T-helper 2 cell treated with Interferon-gamma antibody and Interleukin-4, amounts not matched to agents 100 ng/mL and 5 ng/mL, for 36 hours (primary cell): ENCODE results near the gene LRP8. TPM values are rescaled to one million over a fixed set of nuclear protein-coding genes. Genes with fewer than 3 reads are reported as not detected.

ENCODE experiments used
- intact Hi-C: fragments of 100-400 bp; cut with micrococcal nuclease; formaldehyde crosslinking; loops from one replicate; pipeline ENCODE4 v1.15.1; 2023
- total RNA-seq: library from RNA; stranded (reverse); gene quantifications from 2 replicates; pipeline ENCODE4 v1.2.3, GENCODE V29; 2022

The LRP8 gene
- total RNA-seq, 1 donor from 2014 or later, result 57.9 TPM

GRCh38 chr1:53359934-53360276 is 32.0 kb upstream of the LRP8 start:
- intact Hi-C loops, result no loop called here

- intact Hi-C loops, result no loop called here
Observed at GRCh38 chr1:53359225-53359933, 31.5 kb upstream of the LRP8 start.

- intact Hi-C loops, result no loop called here
Observed at GRCh38 chr1:53356637-53357036, 28.8 kb upstream of the LRP8 start.

GRCh38 chr1:53354119-53354518 is 26.2 kb upstream of the LRP8 start:
- intact Hi-C loops, result no loop called here

GRCh38 chr1:53352561-53352960 is 24.7 kb upstream of the LRP8 start:
- intact Hi-C loops, result no loop called here

- intact Hi-C loops, result no loop called here
Observed at GRCh38 chr1:53350853-53351767, 23.2 kb upstream of the LRP8 start.

GRCh38 chr1:53349968-53350852 is 22.3 kb upstream of the LRP8 start:
- intact Hi-C loops, result no loop called here

- intact Hi-C loops, result no loop called here
Observed at GRCh38 chr1:53349369-53349835, 21.5 kb upstream of the LRP8 start.

- intact Hi-C loops, result no loop called here
Observed at GRCh38 chr1:53348486-53349368, 20.9 kb upstream of the LRP8 start.

- intact Hi-C loops, result no loop called here
Observed at GRCh38 chr1:53346814-53347176, 18.9 kb upstream of the LRP8 start.

GRCh38 chr1:53345996-53346813 is 18.3 kb upstream of the LRP8 start:
- intact Hi-C loops, result no loop called here

GRCh38 chr1:53344921-53345838 is 17.3 kb upstream of the LRP8 start:
- intact Hi-C loops, result no loop called here

- intact Hi-C loops, result no loop called here
Observed at GRCh38 chr1:53343831-53344668, 16.2 kb upstream of the LRP8 start.

- intact Hi-C loops, result no loop called here
Observed at GRCh38 chr1:53342735-53343470, 15.0 kb upstream of the LRP8 start.

GRCh38 chr1:53341961-53342707 is 14.3 kb upstream of the LRP8 start:
- intact Hi-C loops, result no loop called here

GRCh38 chr1:53341521-53341895 is 13.6 kb upstream of the LRP8 start:
- intact Hi-C loops, result no loop called here
